OCI-LY3 (cell line): ENCODE data around the gene PYGM.

Source experiments
- H2AFZ ChIP-seq: fragments of 200-600, 300-600 bp; shearing (Covaris generic); 2 replicates; pipeline ENCODE4 v1.6.0; 2014; ENCODE audit warnings: antibody characterized with exemption, low read depth, low read length
- H3K27ac ChIP-seq: fragments of 200-600, 300-600 bp; sonication (generic); 2 replicates; pipeline ENCODE4 v1.5.1; 2014; ENCODE audit warnings: mild to moderate bottlenecking, low read length, moderate library complexity, mixed read lengths
- H3K27me3 ChIP-seq: fragments of 200-600, 300-600 bp; sonication (generic); 2 replicates; pipeline ENCODE4 v1.6.1; 2014; ENCODE audit warnings: low read depth, low read length, mixed read lengths
- H3K36me3 ChIP-seq: fragments of 200-600, 300-600 bp; sonication (generic); replicated peaks from 2 replicates; pipeline ENCODE3; 2014; ENCODE audit warnings: low read depth, low read length, mixed read lengths
- H3K4me1 ChIP-seq: fragments of 300-600, 200-600 bp; sonication (generic); 2 replicates; pipeline ENCODE4 v1.6.1; 2014; ENCODE audit warnings: low read length, mixed read lengths
- H3K4me2 ChIP-seq: fragments of 200-600, 300-600 bp; sonication (generic); 2 replicates; pipeline ENCODE4 v1.6.1; 2014; ENCODE audit warnings: low read length, mixed read lengths
- H3K4me3 ChIP-seq: fragments of 300-600, 200-600 bp; sonication (generic); 2 replicates; pipeline ENCODE4 v1.5.1; 2014; ENCODE audit warnings: antibody characterized with exemption, mild to moderate bottlenecking, low read length, moderate library complexity
- H3K79me2 ChIP-seq: fragments of 300-600, 200-600 bp; shearing (Covaris generic); 2 replicates; pipeline ENCODE4 v1.6.1; 2014; ENCODE audit warnings: mild to moderate bottlenecking, low read length, mixed read lengths
- H3K9ac ChIP-seq: fragments of 300-600, 200-600 bp; shearing (Covaris generic); 2 replicates; pipeline ENCODE4 v1.6.0; 2014; ENCODE audit warnings: mild to moderate bottlenecking, low read length, moderate library complexity
- H3K9me3 ChIP-seq: fragments of 200-600, 300-600 bp; shearing (Covaris generic); 2 replicates; pipeline ENCODE4 v1.6.1; 2014; ENCODE audit warnings: low read length, mixed read lengths; ENCODE audit not compliant: insufficient read depth
- H4K20me1 ChIP-seq: fragments of 200-600, 300-600 bp; sonication (generic); 2 replicates; pipeline ENCODE4 v1.6.1; 2016; ENCODE audit warnings: low read length, mixed read lengths; ENCODE audit not compliant: insufficient read depth
- EZH2phosphoT487 ChIP-seq: fragments of 200-600 bp; shearing (Covaris generic); IDR thresholded peaks from 2 replicates; pipeline ENCODE4 v1.6.1; 2018; ENCODE audit warnings: antibody characterized with exemption, mixed run types, low read depth
- TF ChIP-seq, protein P1 (sequence below): fragments of 200-600, 300-600 bp; sonication (generic); IDR thresholded peaks from 2 replicates; pipeline ENCODE4 v1.5.1; 2014; ENCODE audit warnings: antibody characterized with exemption, low read length, low read depth

Gene PYGM

DNA sequence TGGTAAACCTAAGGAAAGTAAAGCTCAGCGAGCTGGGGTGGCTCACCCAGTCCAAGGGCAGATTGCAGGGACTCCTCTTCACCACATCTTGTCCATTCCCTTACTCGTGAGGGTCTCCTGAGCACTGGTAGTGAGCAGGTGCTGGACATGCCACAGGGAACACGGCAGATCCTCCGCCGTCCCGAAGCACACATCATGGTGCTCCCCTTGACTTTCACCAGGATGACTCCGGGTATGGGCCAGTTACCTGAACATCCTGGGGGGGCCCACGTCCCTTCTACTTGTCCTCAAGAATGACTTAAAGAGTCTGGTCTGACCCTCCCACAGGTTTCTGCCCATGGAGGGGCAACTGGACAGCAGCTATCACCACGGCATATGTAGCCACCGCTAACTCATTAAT, 26.5 kb upstream of the PYGM start:
- Histone ChIP-seq H3K4me2 (no peak overlapping the region), H3K4me3 (no peak overlapping the region), H3K36me3 (peaks cover 12% of the 10 kb centered on the region), H3K4me1 (no peaks in the 10 kb centered on the region), H3K27me3 (no peaks in the 10 kb centered on the region), H3K9me3 (no peaks in the 10 kb centered on the region), H3K79me2 (no peaks in the 10 kb centered on the region), H3K9ac (no peak overlapping the region), H4K20me1 (no peaks in the 10 kb centered on the region), H3K27ac (no peak overlapping the region), H2AFZ (no peak overlapping the region)
- TF ChIP-seq, protein P1, sequence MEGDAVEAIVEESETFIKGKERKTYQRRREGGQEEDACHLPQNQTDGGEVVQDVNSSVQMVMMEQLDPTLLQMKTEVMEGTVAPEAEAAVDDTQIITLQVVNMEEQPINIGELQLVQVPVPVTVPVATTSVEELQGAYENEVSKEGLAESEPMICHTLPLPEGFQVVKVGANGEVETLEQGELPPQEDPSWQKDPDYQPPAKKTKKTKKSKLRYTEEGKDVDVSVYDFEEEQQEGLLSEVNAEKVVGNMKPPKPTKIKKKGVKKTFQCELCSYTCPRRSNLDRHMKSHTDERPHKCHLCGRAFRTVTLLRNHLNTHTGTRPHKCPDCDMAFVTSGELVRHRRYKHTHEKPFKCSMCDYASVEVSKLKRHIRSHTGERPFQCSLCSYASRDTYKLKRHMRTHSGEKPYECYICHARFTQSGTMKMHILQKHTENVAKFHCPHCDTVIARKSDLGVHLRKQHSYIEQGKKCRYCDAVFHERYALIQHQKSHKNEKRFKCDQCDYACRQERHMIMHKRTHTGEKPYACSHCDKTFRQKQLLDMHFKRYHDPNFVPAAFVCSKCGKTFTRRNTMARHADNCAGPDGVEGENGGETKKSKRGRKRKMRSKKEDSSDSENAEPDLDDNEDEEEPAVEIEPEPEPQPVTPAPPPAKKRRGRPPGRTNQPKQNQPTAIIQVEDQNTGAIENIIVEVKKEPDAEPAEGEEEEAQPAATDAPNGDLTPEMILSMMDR: no peak
- no peak for TF ChIP-seq EZH2phosphoT487

DNA sequence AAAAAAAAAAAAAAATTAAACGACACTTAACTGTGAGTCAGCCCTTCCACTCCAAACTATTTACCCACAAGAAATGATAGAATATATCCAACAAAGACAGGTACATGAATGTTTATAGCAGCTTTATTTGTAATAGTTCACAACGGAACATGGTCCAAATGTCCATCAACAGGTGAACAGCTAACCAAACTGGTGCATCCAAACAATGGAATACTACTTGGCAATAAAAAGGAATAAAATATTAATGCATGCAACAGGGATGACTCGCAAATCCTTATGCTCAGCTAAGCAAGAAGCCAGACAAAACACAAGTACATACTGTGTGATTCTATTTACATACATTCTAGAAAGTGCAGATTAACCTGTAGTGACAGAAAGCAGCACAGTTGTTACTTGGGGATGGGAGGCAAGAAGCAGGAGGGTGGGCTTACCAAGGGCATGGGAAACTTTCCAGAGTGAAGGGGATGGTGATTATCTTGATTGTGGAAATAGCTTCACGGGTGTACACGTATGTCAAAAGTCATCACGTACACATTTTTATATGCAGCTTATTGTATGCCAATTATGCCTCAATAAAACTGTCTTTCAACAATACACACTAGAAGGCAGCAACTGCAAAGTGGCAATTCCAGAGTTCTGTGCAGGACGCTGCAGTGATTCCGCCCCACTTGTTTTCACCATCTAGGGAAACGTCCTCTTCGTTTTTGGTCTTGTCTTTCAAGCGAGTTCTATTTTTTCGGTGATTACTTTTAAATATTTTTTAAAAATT, 25.2 kb upstream of the PYGM start:
- TF ChIP-seq, protein P1: no peak
- no peak for TF ChIP-seq EZH2phosphoT487
- Histone ChIP-seq H3K9ac (no peak overlapping the region), H3K4me3 (no peak overlapping the region)

GRCh38 chr11:64778473-64779298, 18.9 kb upstream of the PYGM start, which contains the start of gene SF1:
TSS of gene SF1 (minus strand) at chr11:64778542. CDS start at chr11:64778392, 150 bp downstream.
- Histone ChIP-seq H3K9ac (peak within 1 kb of the TSS; percentile 95), H3K4me1 (peaks cover 41% of the 10 kb centered on the region), H3K79me2 (peaks cover 52% of the 10 kb centered on the region), H3K4me3 (peak within 1 kb of the TSS; percentile 91), H3K27me3 (no peaks in the 10 kb centered on the region), H3K27ac (peak within 1 kb of the TSS; percentile 92), H2AFZ (peak within 1 kb of the TSS; percentile 61; the same call in 1 of the 2 replicates), H3K9me3 (no peaks in the 10 kb centered on the region), H3K4me2 (peak within 1 kb of the TSS; percentile 98), H4K20me1 (peaks cover 37% of the 10 kb centered on the region), H3K36me3 (peaks cover 40% of the 10 kb centered on the region)
- TF ChIP-seq EZH2phosphoT487: no peak
- TF ChIP-seq, protein P1: no peak

More for the DNA sequence above, 25.2 kb upstream of the PYGM start:
- Histone ChIP-seq H3K36me3 (peaks cover 14% of the 10 kb centered on the region), H3K4me1 (peaks cover 3% of the 10 kb centered on the region), H2AFZ (no peak overlapping the region), H3K79me2 (no peaks in the 10 kb centered on the region), H4K20me1 (no peaks in the 10 kb centered on the region), H3K27me3 (no peaks in the 10 kb centered on the region), H3K9me3 (no peaks in the 10 kb centered on the region), H3K4me2 (no peak overlapping the region), H3K27ac (no peak overlapping the region)

DNA sequence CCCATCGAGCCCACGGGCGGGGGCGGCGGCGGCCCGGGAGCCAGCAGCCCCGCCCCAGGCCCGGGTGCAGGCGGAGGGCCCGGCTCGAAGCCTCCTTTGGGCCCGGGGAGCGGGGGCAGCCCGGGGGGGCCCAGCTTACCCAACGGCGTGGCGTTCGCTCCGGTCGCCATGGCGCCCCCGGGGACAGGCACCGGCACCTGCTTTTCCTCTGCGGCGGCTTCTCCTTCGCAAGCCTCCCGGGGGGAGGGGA, 18.4 kb upstream of the PYGM start:
- peaks cover 46% of the 10 kb centered on the region for H3K36me3 ChIP-seq
- no peak for TF ChIP-seq EZH2phosphoT487
- TF ChIP-seq, protein P1: no peak
- H3K27ac ChIP-seq: peak overlapping the region; percentile 92
- H3K79me2 ChIP-seq: peaks cover 57% of the 10 kb centered on the region
- peak overlapping the region; percentile 84 for H3K4me3 ChIP-seq
- H3K9me3 ChIP-seq: no peaks in the 10 kb centered on the region
- H3K9ac ChIP-seq: peak overlapping the region; percentile 95
- peaks cover 46% of the 10 kb centered on the region for H3K4me1 ChIP-seq
- no peaks in the 10 kb centered on the region for H3K27me3 ChIP-seq
- peaks cover 42% of the 10 kb centered on the region for H4K20me1 ChIP-seq
- H3K4me2 ChIP-seq: peak overlapping the region; percentile 40
- no peak overlapping the region for H2AFZ ChIP-seq
